ENCODE data around the gene GALNT17.

The GALNT17 gene

GRCh38 chr7:71753956-71754664 is 622.2 kb downstream of the GALNT17 start:
- no peak for DNase-seq (ENCODE audit: low read depth)
- H3K4me3 ChIP-seq (ENCODE audit: low read depth, low read length): no peak overlapping the region
- no peak for TF ChIP-seq CTCF (IDR thresholded peaks at IDR 0.05; ENCODE audit: control insufficient read depth, extremely low read depth, insufficient read depth)

- DNase-seq (ENCODE audit: low read depth): no peak
- no peak overlapping the region for H3K4me3 ChIP-seq (ENCODE audit: low read depth, low read length)
- TF ChIP-seq CTCF (IDR thresholded peaks at IDR 0.05; ENCODE audit: control insufficient read depth, extremely low read depth, insufficient read depth): no peak
Observed at GRCh38 chr7:71754828-71755227, 622.9 kb downstream of the GALNT17 start.

GRCh38 chr7:71761336-71761735 is 629.4 kb downstream of the GALNT17 start:
- no peak for DNase-seq (ENCODE audit: low read depth)

More at GRCh38 chr7:71761336-71761735, 629.4 kb downstream of the GALNT17 start:
- no peak overlapping the region for H3K4me3 ChIP-seq (ENCODE audit: low read depth, low read length)
- TF ChIP-seq CTCF (IDR thresholded peaks at IDR 0.05; ENCODE audit: control insufficient read depth, extremely low read depth, insufficient read depth): no peak

All from LNCaP clone FGC (cell line).